Karpas-422 (cell line): ENCODE measurements around the gene UQCC5. TPM values are rescaled to one million over a fixed set of nuclear protein-coding genes. Genes with fewer than 3 reads are reported as not detected.

Experiments
- DNase-seq: peaks from one replicate; pipeline ENCODE4 v3.0.0-alpha.2; 2015
- H2AFZ ChIP-seq: fragments of 200-600 bp; sonication (generic); 2 replicates; pipeline ENCODE4 v1.6.1; 2014; ENCODE audit warnings: antibody characterized with exemption, low read length, mixed read lengths
- H3K27ac ChIP-seq: fragments of 200-600 bp; sonication (generic); 2 replicates; pipeline ENCODE4 v1.5.1; 2014; ENCODE audit warnings: mild to moderate bottlenecking, low read length, moderate library complexity
- H3K27me3 ChIP-seq: fragments of 200-600 bp; sonication (generic); 2 replicates; pipeline ENCODE4 v1.6.1; 2014; ENCODE audit warnings: low read length, mixed read lengths
- H3K36me3 ChIP-seq: fragments of 200-600 bp; sonication (generic); 2 replicates; pipeline ENCODE4 v1.6.1; 2014; ENCODE audit warnings: low read length, mixed read lengths; ENCODE audit not compliant: insufficient read depth
- H3K4me1 ChIP-seq: fragments of 200-600 bp; sonication (generic); 2 replicates; pipeline ENCODE4 v1.6.1; 2014; ENCODE audit warnings: mild to moderate bottlenecking, low read length, mixed read lengths
- H3K4me2 ChIP-seq: fragments of 200-600 bp; sonication (generic); 2 replicates; pipeline ENCODE4 v1.6.1; 2014; ENCODE audit warnings: low read length, low read depth, mild to moderate bottlenecking; ENCODE audit not compliant: poor library complexity, severe bottlenecking
- H3K4me3 ChIP-seq: fragments of 200-600 bp; sonication (generic); 2 replicates; pipeline ENCODE4 v1.5.1; 2014; ENCODE audit warnings: mild to moderate bottlenecking, antibody characterized with exemption, low read length, mixed read lengths
- H3K79me2 ChIP-seq: fragments of 200-600 bp; sonication (generic); 2 replicates; pipeline ENCODE4 v1.6.1; 2014; ENCODE audit warnings: mild to moderate bottlenecking, low read length, mixed read lengths
- H3K9ac ChIP-seq: fragments of 200-600 bp; sonication (generic); 2 replicates; pipeline ENCODE4 v1.6.0; 2014; ENCODE audit warnings: low read length
- H3K9me2 ChIP-seq: fragments of 200-600 bp; sonication (generic), shearing (Covaris generic); replicated peaks from 2 replicates; pipeline ENCODE4 v1.6.0; 2014; ENCODE audit warnings: mild to moderate bottlenecking, low read length, moderate library complexity; ENCODE audit not compliant: insufficient read depth
- H3K9me3 ChIP-seq: fragments of 300-700, 200-600 bp; sonication (generic); 2 replicates; pipeline ENCODE4 v1.6.1; 2014; ENCODE audit warnings: low read length, mixed read lengths
- H4K20me1 ChIP-seq: fragments of 200-600 bp; sonication (generic); 2 replicates; pipeline ENCODE4 v1.6.1; 2014; ENCODE audit warnings: mild to moderate bottlenecking, antibody characterized with exemption, low read length, low read depth; ENCODE audit not compliant: insufficient read depth
- total RNA-seq: library from RNA; depleted of rRNA; stranded (reverse); fragments of >200 nt; shearing (Covaris generic); gene quantifications from 2 replicates; pipeline ENCODE4 v1.2.3, GENCODE V29; 2014; ENCODE audit warnings: low replicate concordance

The UQCC5 gene
- total RNA-seq, 1 experiment from 2014 or later, result 23.4 TPM

DNA sequence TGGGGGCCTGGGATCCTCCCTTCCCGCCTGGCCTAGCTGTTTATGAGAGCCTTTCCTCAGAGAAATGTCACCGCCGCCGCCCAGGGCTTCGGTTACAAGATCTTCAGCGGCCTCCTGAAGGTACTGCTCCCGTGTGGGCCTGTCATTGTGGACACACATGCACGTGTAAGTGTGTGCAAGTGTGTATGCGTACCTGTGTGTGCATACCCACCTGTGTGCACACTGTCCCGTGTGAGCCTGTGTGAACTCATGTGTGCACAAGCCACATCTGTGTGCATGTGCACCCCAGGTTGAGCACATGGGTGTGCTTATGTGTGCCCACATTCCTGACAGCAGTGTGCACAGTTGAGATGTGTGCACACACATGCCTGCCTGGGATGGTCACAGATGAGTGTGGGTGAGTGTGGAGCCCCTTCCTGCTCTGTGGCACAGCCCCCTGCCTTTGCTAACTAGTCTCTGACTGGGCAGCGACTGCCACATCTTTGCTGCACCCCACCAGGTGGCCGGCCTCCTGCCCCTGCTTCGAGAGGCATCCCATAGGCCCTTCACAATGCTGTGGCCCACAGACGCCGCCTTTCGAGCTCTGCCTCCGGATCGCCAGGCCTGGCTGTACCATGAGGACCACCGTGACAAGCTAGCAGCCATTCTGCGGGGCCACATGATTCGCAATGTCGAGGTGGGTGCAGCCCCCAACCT, 16.8 kb upstream of the UQCC5 start:
- no peak overlapping the region for H3K9ac ChIP-seq
- no peaks in the 10 kb centered on the region for H3K9me2 ChIP-seq
- no peak for DNase-seq
- H3K27me3 ChIP-seq, result no peaks in the 10 kb centered on the region
- H3K27ac ChIP-seq, result no peak overlapping the region
- no peaks in the 10 kb centered on the region for H3K79me2 ChIP-seq
- no peak overlapping the region for H3K4me2 ChIP-seq
- no peaks in the 10 kb centered on the region for H3K9me3 ChIP-seq
- H2AFZ ChIP-seq, result no peak overlapping the region
- H4K20me1 ChIP-seq, result no peaks in the 10 kb centered on the region
- H3K4me3 ChIP-seq, result no peak overlapping the region
- no peaks in the 10 kb centered on the region for H3K4me1 ChIP-seq
- H3K36me3 ChIP-seq, result no peaks in the 10 kb centered on the region

DNA sequence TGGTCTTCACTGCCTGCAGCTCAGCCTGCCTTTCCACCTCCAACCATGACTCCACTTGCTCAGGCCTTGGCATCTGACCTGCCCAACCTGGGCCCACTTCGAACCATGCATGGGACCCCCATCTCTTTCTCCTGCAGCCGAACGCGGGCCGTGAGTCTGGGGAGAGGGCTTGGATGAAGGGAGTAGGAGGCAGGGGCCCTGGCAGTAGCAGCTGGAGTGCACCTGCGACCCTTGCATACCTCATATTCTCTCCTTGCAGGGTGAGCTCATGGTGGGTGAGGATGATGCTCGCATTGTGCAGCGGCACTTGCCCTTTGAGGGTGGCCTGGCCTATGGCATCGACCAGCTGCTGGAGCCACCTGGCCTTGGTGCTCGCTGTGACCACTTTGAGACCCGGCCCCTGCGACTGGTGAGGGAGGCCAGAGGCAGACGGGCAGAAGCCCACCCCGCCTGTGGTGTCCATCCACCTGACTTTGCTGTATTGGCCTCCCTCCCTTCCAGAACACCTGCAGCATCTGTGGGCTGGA, 16.2 kb upstream of the UQCC5 start:
- Histone ChIP-seq H2AFZ (no peak overlapping the region), H3K4me3 (no peak overlapping the region), H3K9ac (no peak overlapping the region), H3K79me2 (no peaks in the 10 kb centered on the region), H3K36me3 (no peaks in the 10 kb centered on the region), H3K4me2 (no peak overlapping the region), H3K4me1 (no peaks in the 10 kb centered on the region), H3K9me2 (no peaks in the 10 kb centered on the region), H3K27ac (no peak overlapping the region), H3K27me3 (no peaks in the 10 kb centered on the region), H3K9me3 (no peaks in the 10 kb centered on the region), H4K20me1 (no peaks in the 10 kb centered on the region)
- no peak for DNase-seq

DNA sequence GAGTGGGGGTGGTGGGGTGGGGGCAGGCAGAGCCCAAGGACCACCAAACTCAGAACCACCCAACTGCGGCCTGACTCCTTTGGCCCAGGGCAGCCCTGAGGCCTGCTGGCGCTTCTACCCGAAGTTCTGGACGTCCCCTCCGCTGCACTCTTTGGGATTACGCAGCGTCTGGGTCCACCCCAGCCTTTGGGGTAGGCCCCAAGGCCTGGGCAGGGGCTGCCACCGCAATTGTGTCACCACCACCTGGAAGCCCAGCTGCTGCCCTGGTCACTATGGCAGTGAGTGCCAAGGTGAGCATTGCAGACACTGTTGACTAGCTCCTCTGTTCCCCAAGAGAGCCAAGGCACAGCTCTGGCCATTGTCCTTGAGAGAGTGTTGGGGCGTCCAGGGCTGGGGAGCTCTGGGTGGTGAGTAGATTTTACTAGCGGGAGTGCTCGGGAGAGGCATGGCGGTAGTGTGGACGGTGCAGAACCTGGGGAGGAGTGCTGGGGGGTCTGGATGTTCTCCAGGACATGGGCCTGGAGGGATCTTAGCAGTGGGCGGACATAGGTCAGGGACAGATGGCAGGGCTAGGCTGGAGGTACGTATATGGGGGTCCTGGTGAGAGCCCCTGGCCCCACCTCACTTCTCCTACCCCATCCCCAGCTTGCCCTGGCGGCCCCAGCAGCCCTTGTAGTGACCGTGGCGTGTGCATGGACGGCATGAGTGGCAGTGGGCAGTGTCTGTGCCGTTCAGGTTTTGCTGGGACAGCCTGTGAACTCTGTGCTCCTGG, 15.5 kb upstream of the UQCC5 start:
- H3K9me3 ChIP-seq, result no peaks in the 10 kb centered on the region
- no peaks in the 10 kb centered on the region for H3K36me3 ChIP-seq
- H3K4me2 ChIP-seq, result no peak overlapping the region
- no peaks in the 10 kb centered on the region for H3K4me1 ChIP-seq
- H3K79me2 ChIP-seq, result no peaks in the 10 kb centered on the region
- no peak overlapping the region for H3K4me3 ChIP-seq
- DNase-seq, result no peak
- H2AFZ ChIP-seq, result no peak overlapping the region
- no peaks in the 10 kb centered on the region for H4K20me1 ChIP-seq
- no peaks in the 10 kb centered on the region for H3K27me3 ChIP-seq
- H3K9me2 ChIP-seq, result no peaks in the 10 kb centered on the region
- H3K27ac ChIP-seq, result no peak overlapping the region
- H3K9ac ChIP-seq, result no peak overlapping the region

DNA sequence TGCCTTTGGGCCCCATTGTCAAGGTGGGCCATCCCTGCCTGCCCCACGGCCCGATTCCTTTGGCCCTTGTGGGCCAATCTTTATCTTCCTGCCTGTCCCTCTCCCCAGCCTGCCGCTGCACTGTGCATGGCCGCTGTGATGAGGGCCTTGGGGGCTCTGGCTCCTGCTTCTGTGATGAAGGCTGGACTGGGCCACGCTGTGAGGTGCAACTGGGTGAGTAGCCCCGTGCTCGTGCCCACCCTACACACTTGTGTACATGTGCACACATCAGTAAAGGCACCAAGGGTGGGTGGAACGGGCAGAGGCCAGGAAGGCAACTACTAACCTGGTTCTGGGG, 14.9 kb upstream of the UQCC5 start:
- Histone ChIP-seq H2AFZ (no peak overlapping the region), H3K9me2 (no peaks in the 10 kb centered on the region), H3K9ac (no peak overlapping the region), H3K27me3 (no peaks in the 10 kb centered on the region), H3K4me2 (no peak overlapping the region), H3K9me3 (no peaks in the 10 kb centered on the region), H3K36me3 (no peaks in the 10 kb centered on the region), H3K4me3 (no peak overlapping the region), H4K20me1 (no peaks in the 10 kb centered on the region), H3K27ac (no peak overlapping the region), H3K4me1 (no peaks in the 10 kb centered on the region), H3K79me2 (no peaks in the 10 kb centered on the region)
- no peak for DNase-seq

DNA sequence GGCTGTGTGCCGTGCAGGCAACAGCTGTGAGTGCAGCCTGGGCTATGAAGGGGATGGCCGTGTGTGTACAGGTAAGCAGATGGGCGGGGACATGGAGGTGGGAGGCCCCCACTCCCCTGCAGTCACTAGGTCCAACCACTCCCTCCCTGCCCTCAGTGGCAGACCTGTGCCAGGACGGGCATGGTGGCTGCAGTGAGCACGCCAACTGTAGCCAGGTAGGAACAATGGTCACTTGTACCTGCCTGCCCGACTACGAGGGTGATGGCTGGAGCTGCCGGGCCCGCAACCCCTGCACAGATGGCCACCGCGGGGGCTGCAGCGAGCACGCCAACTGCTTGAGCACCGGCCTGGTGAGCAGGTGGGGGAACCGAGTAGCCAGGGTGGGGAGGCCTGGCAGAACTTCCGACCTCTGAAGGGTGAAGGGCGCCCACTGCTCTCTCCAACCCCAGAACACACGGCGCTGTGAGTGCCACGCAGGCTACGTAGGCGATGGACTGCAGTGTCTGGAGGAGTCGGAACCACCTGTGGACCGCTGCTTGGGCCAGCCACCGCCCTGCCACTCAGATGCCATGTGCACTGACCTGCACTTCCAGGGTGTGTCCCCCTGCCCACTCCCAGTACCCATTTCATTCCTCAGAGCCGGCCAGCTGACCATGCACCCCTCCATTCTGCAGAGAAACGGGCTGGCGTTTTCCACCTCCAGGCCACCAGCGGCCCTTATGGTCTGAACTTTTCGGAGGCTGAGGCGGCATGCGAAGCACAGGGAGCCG, 14.3 kb upstream of the UQCC5 start:
- DNase-seq, result no peak
- Histone ChIP-seq H3K9me2 (no peaks in the 10 kb centered on the region), H3K4me1 (no peaks in the 10 kb centered on the region), H3K79me2 (no peaks in the 10 kb centered on the region), H2AFZ (no peak overlapping the region), H3K4me3 (no peak overlapping the region), H3K27ac (no peak overlapping the region), H3K9me3 (no peaks in the 10 kb centered on the region), H3K36me3 (no peaks in the 10 kb centered on the region), H4K20me1 (no peaks in the 10 kb centered on the region), H3K27me3 (no peaks in the 10 kb centered on the region), H3K4me2 (no peak overlapping the region), H3K9ac (no peak overlapping the region)

DNA sequence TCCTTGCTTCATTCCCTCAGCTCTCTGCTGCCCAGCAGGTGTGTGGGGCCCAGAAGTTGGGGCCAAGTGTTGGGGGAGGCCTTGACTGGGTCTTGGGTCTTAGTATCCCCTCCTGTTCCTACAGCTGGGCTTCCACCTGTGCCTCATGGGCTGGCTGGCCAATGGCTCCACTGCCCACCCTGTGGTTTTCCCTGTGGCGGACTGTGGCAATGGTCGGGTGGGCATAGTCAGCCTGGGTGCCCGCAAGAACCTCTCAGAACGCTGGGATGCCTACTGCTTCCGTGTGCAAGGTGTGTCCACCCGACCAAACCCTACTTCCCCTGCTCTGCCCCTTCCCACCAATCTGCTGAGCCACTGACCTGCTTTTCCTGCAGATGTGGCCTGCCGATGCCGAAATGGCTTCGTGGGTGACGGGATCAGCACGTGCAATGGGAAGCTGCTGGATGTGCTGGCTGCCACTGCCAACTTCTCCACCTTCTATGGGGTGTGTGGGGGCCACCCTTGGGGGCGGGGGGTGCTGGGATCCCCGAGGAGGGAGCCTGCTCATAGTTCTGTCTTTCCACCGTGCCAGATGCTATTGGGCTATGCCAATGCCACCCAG, 13.7 kb upstream of the UQCC5 start:
- Histone ChIP-seq H3K36me3 (no peaks in the 10 kb centered on the region), H2AFZ (no peak overlapping the region), H3K27me3 (no peaks in the 10 kb centered on the region), H3K79me2 (no peaks in the 10 kb centered on the region), H3K4me1 (no peaks in the 10 kb centered on the region), H3K4me2 (no peak overlapping the region), H3K9me2 (no peaks in the 10 kb centered on the region), H4K20me1 (no peaks in the 10 kb centered on the region), H3K27ac (no peak overlapping the region), H3K4me3 (no peak overlapping the region), H3K9me3 (no peaks in the 10 kb centered on the region), H3K9ac (no peak overlapping the region)
- no peak for DNase-seq

DNA sequence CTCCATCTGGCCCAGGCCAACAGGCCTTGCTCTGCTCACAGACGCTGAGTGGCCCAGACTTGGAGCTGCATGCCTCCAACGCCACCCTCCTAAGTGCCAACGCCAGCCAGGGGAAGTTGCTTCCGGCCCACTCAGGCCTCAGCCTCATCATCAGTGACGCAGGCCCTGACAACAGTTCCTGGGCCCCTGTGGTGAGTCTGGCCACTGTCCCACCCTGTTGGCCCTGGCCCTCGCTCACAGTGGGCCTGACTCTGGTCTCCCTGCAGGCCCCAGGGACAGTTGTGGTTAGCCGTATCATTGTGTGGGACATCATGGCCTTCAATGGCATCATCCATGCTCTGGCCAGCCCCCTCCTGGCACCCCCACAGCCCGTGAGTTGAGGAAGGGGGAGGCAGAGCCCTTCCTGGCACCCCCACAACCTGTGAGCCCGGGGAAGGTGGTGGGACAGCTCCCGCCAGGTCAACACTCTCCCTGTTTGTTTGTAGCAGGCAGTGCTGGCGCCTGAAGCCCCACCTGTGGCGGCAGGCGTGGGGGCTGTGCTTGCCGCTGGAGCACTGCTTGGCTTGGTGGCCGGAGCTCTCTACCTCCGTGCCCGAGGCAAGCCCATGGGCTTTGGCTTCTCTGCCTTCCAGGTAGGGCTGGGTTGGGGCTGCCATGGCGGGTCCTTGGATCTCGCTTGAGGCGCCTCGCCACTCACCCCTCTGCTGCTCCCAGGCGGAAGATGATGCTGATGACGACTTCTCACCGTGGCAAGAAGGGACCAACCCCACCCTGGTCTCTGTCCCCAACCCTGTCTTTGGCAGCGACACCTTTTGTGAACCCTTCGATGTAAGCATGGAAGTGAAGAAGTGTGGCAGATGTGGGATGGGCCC, 12.8 kb upstream of the UQCC5 start:
- Histone ChIP-seq H3K27ac (no peak overlapping the region), H3K4me1 (no peaks in the 10 kb centered on the region), H3K9me3 (no peaks in the 10 kb centered on the region), H3K36me3 (no peaks in the 10 kb centered on the region), H3K4me2 (no peak overlapping the region), H3K27me3 (no peaks in the 10 kb centered on the region), H3K9me2 (no peaks in the 10 kb centered on the region), H4K20me1 (no peaks in the 10 kb centered on the region), H3K9ac (no peak overlapping the region), H2AFZ (no peak overlapping the region), H3K4me3 (no peak overlapping the region), H3K79me2 (no peaks in the 10 kb centered on the region)
- DNase-seq, result no peak
